Psoas muscle (tissue), 8 donors: Measurements from ENCODE around the gene CLECL1. TPM values are rescaled to one million over a fixed set of nuclear protein-coding genes. Genes with fewer than 3 reads are reported as not detected.

Experiments
- ATAC-seq, 4 donors: fragments of 200-7000 bp; cut with Tn5 transposase; one replicate each; pipeline ENCODE4 v1.9.1; 2020; ENCODE audit warnings: moderate library complexity in 3 of 4, mild to moderate bottlenecking in 2 of 4
- DNase-seq, 2 donors: peaks; one replicate each; pipeline ENCODE4 v3.0.0-alpha.2; 2020
- H3K27ac ChIP-seq: fragments of 200-600 bp; one replicate; pipeline ENCODE4 v1.8.0; 2022
- H3K27me3 ChIP-seq, 3 donors: fragments of 200-600 bp in 1 of 3; one replicate each; pipeline versions ENCODE4 v1.6.1 to v1.8.0; 2013 to 2022; ENCODE audit warnings: low read length in 2 of 3, mild to moderate bottlenecking in 2 of 3, moderate library complexity in 1 of 3; ENCODE audit not compliant: insufficient read depth in 3 of 3
- H3K36me3 ChIP-seq, 2 donors: fragments of 200-600 bp in 1 of 2; one replicate each; pipeline versions ENCODE4 v1.6.1 to v1.8.0; 2013 to 2022; ENCODE audit warnings: low read depth in 1 of 2, mild to moderate bottlenecking in 1 of 2, moderate library complexity in 1 of 2; ENCODE audit not compliant: insufficient read depth in 1 of 2
- H3K4me1 ChIP-seq: fragments of 200-600 bp; one replicate; pipeline ENCODE4 v1.8.0; 2022
- H3K4me3 ChIP-seq: fragments of 200-600 bp; one replicate; pipeline ENCODE4 v1.8.0; 2022; ENCODE audit warnings: mild to moderate bottlenecking
- H3K9me3 ChIP-seq: fragments of 200-600 bp; one replicate; pipeline ENCODE4 v1.8.0; 2022
- WGBS, 3 donors: extraction: QIAGEN DNeasy Blood & Tissue Kit; methylation state at CpG; one replicate each; pipeline versions ENCODE4 v1.1.6 to v1.1.7; 2013; 5-methylcytosine and 5-hydroxymethylcytosine counted together
- intact Hi-C, 2 donors: fragments of 100-400 bp; cut with DNase I; formaldehyde crosslinking; loops; one replicate each; pipeline versions ENCODE4 v1.11.0 to v1.14.2; 2022
- polyA plus RNA-seq, 3 donors: library from polyadenylated mRNA; stranded (reverse); fragments of 200-250 nt; gene quantifications; one replicate each; pipeline ENCODE4 v1.2.3, GENCODE V29; 2013
- total RNA-seq, 4 donors: library from RNA; stranded (reverse); fragmentation: NEBNext Ultra II Directional in 2 of 4; extraction: Animal tissue kit (Norgen Biotek cat#: 25700) in 2 of 4; gene quantifications; one replicate each; pipeline versions ENCODE4 v1.2.1 to v1.2.4, GENCODE V29; 2021 to 2023
- TF ChIP-seq, protein P1 (sequence below): fragments of 200-600 bp; IDR thresholded peaks from one replicate; pipeline ENCODE4 v1.8.0; 2022; ENCODE audit warnings: antibody characterized with exemption
- donor health status: healthy with polysubstance abuse.
- donor health status: DM: no; HTN: no; CAD: no; lungs with moderate emphysema.
- donor health status: Bipolar disorder and iron deficiency.
- donor health status: healthy.
- donor health status: DM: yes; HTN: yes; CAD: no.
- donor health status: DM: no; HTN: no; CAD: no.
- donor health status: DM: no; HTN: no; CAD: no.
- donor health status: DM: yes; HTN: yes; CAD: no.

CLECL1 gene
- total and polyA plus RNA-seq, 7 donors: 0.10 to 0.42 (median 0.28) TPM; not detected in 4

DNA sequence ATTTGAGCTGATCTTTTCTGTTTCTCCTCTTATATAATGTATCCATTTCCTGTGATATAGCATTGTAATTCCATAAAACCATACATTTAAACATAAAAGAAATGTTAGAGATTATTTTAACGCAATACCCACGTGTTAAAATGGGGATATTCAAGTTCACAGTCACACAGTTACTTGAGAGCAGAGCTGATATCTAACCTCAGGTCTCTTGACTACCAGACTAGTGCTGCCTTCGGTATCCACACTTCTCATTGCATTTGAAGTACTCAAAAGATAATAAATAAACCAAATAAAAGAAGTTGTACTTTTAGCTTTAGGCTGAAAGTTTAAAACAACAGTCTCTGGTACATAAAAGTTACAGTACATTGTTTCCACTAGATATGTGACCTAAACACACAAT is 2.9 kb downstream of the CLECL1 start:
- Histone ChIP-seq H3K9me3 (no peaks in the 10 kb centered on the region), H3K36me3 (no peaks in the 10 kb centered on the region), H3K27ac (no peak overlapping the region), H3K4me1 (no peaks in the 10 kb centered on the region), H3K4me3 (no peak overlapping the region), H3K27me3 (no peaks in the 10 kb centered on the region)
- WGBS, 3 donors: 64 to 66% (median 66%) methylated on average over 3 of the region's 3 CpGs
- no peak for DNase-seq
- TF ChIP-seq, protein P1, sequence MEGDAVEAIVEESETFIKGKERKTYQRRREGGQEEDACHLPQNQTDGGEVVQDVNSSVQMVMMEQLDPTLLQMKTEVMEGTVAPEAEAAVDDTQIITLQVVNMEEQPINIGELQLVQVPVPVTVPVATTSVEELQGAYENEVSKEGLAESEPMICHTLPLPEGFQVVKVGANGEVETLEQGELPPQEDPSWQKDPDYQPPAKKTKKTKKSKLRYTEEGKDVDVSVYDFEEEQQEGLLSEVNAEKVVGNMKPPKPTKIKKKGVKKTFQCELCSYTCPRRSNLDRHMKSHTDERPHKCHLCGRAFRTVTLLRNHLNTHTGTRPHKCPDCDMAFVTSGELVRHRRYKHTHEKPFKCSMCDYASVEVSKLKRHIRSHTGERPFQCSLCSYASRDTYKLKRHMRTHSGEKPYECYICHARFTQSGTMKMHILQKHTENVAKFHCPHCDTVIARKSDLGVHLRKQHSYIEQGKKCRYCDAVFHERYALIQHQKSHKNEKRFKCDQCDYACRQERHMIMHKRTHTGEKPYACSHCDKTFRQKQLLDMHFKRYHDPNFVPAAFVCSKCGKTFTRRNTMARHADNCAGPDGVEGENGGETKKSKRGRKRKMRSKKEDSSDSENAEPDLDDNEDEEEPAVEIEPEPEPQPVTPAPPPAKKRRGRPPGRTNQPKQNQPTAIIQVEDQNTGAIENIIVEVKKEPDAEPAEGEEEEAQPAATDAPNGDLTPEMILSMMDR: no peak
- intact Hi-C loops: no loop called here
- ATAC-seq: no peak

DNA sequence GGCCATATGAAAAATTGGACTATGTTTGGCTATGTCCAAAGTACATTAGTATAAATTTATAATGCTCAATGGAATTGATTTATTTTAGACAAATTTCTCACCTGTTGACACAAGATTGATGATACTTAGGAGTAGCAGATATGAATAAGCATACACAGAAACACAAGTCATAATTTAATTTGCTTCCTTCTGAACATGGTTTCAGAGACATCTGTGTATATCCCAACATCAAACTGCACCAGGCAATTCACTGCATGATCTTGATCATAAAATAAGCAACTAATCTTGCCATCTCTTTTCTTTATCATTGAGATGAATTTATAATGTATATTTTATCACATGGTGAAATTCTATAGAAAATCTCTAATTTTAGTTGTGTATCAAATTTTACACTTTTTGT is 3.8 kb downstream of the CLECL1 start:
- H3K27ac ChIP-seq: no peak overlapping the region
- H3K4me1 ChIP-seq: no peaks in the 10 kb centered on the region
- no peaks in the 10 kb centered on the region for H3K9me3 ChIP-seq
- ATAC-seq: no peak
- no peaks in the 10 kb centered on the region for H3K36me3 ChIP-seq
- H3K4me3 ChIP-seq: no peak overlapping the region
- intact Hi-C loops: no loop called here
- DNase-seq: no peak
- TF ChIP-seq, protein P1: no peak
- H3K27me3 ChIP-seq: no peaks in the 10 kb centered on the region

DNA sequence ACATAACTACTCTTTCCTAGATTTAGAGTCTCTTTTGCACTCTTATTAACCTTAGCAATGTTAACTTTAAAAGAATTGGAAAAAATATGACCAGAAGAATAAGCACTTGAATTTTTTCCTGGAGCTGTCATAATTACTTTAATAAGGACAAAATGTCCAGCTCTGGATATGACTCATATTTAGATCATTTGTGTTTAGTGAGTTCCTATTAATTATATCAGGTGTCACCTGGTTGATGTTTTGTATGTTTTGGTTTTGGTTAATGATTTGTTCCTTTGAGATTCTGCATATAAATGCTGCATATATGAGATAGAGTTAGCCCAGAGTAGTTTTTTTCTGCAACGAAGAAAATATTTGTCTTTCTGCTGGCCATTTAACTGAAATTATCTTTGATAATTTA is 5.1 kb downstream of the CLECL1 start:
- TF ChIP-seq, protein P1: no peak
- intact Hi-C loops: no loop called here
- Histone ChIP-seq H3K36me3 (no peaks in the 10 kb centered on the region), H3K27me3 (no peaks in the 10 kb centered on the region), H3K27ac (no peak overlapping the region), H3K4me3 (no peak overlapping the region), H3K9me3 (no peaks in the 10 kb centered on the region), H3K4me1 (no peaks in the 10 kb centered on the region)
- 77 to 88% (median 81%) methylated on average over 1 of the region's 1 CpG for WGBS, 3 donors
- no peak for ATAC-seq
- no peak for DNase-seq

DNA sequence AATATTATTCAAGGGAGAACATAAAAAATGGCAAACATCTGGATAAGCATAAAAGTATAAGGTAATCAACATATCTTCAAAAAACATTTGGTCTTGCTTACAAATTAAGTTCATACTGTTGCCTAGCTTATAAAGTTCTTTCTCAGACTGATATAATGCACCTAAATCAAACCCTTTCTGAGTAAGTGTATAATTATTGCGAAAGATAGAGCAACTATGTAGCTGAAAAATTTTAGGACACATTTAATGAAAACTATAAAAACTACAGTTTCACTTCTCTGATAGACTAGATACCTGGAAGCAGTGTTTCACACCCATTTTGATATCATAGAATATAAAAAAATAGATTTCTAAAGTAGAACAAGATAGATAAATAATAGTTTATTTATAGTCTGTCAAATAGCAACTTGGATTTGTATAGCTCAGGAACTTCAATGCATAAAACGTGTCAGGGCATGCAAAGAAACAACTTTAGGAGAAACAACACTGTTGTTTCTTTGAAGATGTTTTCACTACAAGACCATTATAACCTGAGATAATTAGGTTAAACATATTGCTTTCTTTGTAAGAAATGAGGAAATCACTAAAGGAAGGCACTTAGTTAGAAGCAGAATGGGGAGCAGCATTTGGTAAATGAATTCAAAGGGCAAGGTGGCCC is 7.6 kb downstream of the CLECL1 start:
- no peak overlapping the region for H3K4me3 ChIP-seq
- ATAC-seq: no peak
- intact Hi-C loops: no loop called here

More for the DNA sequence above, 7.6 kb downstream of the CLECL1 start:
- H3K9me3 ChIP-seq: no peaks in the 10 kb centered on the region
- no peaks in the 10 kb centered on the region for H3K4me1 ChIP-seq
- no peak for DNase-seq
- H3K36me3 ChIP-seq: no peaks in the 10 kb centered on the region
- TF ChIP-seq, protein P1: no peak
- H3K27me3 ChIP-seq: no peaks in the 10 kb centered on the region
- H3K27ac ChIP-seq: no peak overlapping the region
- WGBS, 3 donors: 60 to 76% (median 60%) methylated on average over 2 of the region's 2 CpGs
